H1 (cell line): ENCODE data around the gene NEDD4L. TPM values are rescaled to one million over a fixed set of nuclear protein-coding genes. Genes with fewer than 3 reads are reported as not detected.

ENCODE experiments used
- CTCF ChIA-PET: fragments of 300-600 bp; sonication (Branson Sonifier 250); formaldehyde crosslinking; loops from one replicate; lab custom pipeline; 2021; ENCODE audit not compliant: partially characterized antibody; lab: Charles Lee
- POLR2A ChIA-PET: fragments of 300-600 bp; sonication (Branson Sonifier 250); formaldehyde crosslinking; loops from one replicate; lab custom pipeline; 2021; ENCODE audit warnings: inconsistent platforms; ENCODE audit not compliant: partially characterized antibody; lab: Charles Lee
- DNase-seq, 2 experiments: peaks; one replicate each; pipeline versions ENCODE4 v3.0.0 to v3.0.0-alpha.2; 2010 to 2022; ENCODE audit warnings: low spot score in 2 of 2, low read depth in 1 of 2, mixed read lengths in 1 of 2
- FAIRE-seq: peaks from 2 replicates; lab custom pipeline; 2011; peaks lifted over from hg19 to GRCh38; lab: Jason Lieb, UNC
- H2AFZ ChIP-seq: 2 replicates; pipeline ENCODE4 v1.8.1; 2012; ENCODE audit warnings: low read length, inconsistent platforms
- H2AK5ac ChIP-seq: 2 replicates; pipeline ENCODE4 v1.6.1; 2013; ENCODE audit warnings: low read depth, low read length
- H2BK120ac ChIP-seq: replicated peaks from 2 replicates; pipeline ENCODE3; 2013; ENCODE audit warnings: low read depth, low read length, inconsistent platforms
- H2BK12ac ChIP-seq: 2 replicates; pipeline ENCODE4 v1.6.1; 2013; ENCODE audit warnings: low read depth, low read length
- H2BK15ac ChIP-seq: 2 replicates; pipeline ENCODE4 v1.6.1; 2013; ENCODE audit warnings: low read length
- H2BK20ac ChIP-seq: 2 replicates; pipeline ENCODE4 v1.6.1; 2013; ENCODE audit warnings: low read length
- H2BK5ac ChIP-seq: 2 replicates; pipeline ENCODE4 v1.6.1; 2013; ENCODE audit warnings: low read depth, low read length
- H3K14ac ChIP-seq: 2 replicates; pipeline ENCODE4 v1.6.1; 2013; ENCODE audit warnings: inconsistent platforms; ENCODE audit not compliant: insufficient read length
- H3K18ac ChIP-seq: 2 replicates; pipeline ENCODE4 v1.6.1; 2013; ENCODE audit warnings: low read length; ENCODE audit errors: extremely low read depth
- H3K23ac ChIP-seq: 2 replicates; pipeline ENCODE4 v1.6.1; 2013; ENCODE audit warnings: inconsistent platforms; ENCODE audit not compliant: insufficient read length
- H3K23me2 ChIP-seq: 2 replicates; pipeline ENCODE4 v1.6.1; 2013; ENCODE audit warnings: low read depth, low read length
- H3K27ac ChIP-seq: 2 replicates; pipeline ENCODE4 v1.6.1; 2011; ENCODE audit warnings: low read depth, low read length, inconsistent platforms
- H3K27me3 ChIP-seq, 4 experiments: replicated peaks in 1 of 4; 1 replicate in 1 of 4; 2 replicates in 3 of 4; pipeline versions ENCODE4 v1.6.1 to v1.8.1; 2011 to 2013; ENCODE audit warnings: low read length in 3 of 4, mild to moderate bottlenecking in 3 of 4, inconsistent platforms in 2 of 4, mixed read lengths in 2 of 4, moderate library complexity in 1 of 4; ENCODE audit not compliant: control insufficient read depth in 3 of 4, insufficient read depth in 3 of 4; ENCODE audit errors: extremely low read depth in 1 of 4
- H3K36me3 ChIP-seq, 4 experiments: 2 replicates each; pipeline versions ENCODE4 v1.6.1 to v1.8.1; 2011 to 2013; ENCODE audit warnings: mild to moderate bottlenecking in 4 of 4, low read length in 3 of 4, moderate library complexity in 2 of 4, control low read depth in 1 of 4, inconsistent platforms in 1 of 4; ENCODE audit not compliant: insufficient read depth in 4 of 4, control insufficient read depth in 2 of 4
- H3K4ac ChIP-seq: replicated peaks from 2 replicates; pipeline ENCODE3; 2013; ENCODE audit warnings: low read length, low read depth, mixed read lengths, inconsistent platforms; ENCODE audit not compliant: insufficient read length
- H3K4me1 ChIP-seq, 4 experiments: replicated peaks in 1 of 4; 1 replicate in 1 of 4; 2 replicates in 3 of 4; pipeline versions ENCODE4 v1.6.1 to v1.8.1; 2011 to 2013; ENCODE audit warnings: low read length in 3 of 4, inconsistent platforms in 2 of 4, mixed read lengths in 1 of 4; ENCODE audit not compliant: insufficient read depth in 4 of 4, control insufficient read depth in 3 of 4
- H3K4me2 ChIP-seq, 2 experiments: 2 replicates each; pipeline versions ENCODE4 v1.6.1 to v1.8.1; 2011 to 2013; ENCODE audit warnings: low read depth in 2 of 2, low read length in 2 of 2, control low read depth in 1 of 2, inconsistent platforms in 1 of 2, mild to moderate bottlenecking in 1 of 2; ENCODE audit not compliant: insufficient read depth in 1 of 2
- H3K4me3 ChIP-seq, 4 experiments: fragments of 200-600, 300-600 bp in 1 of 4; sonication (generic), shearing (Covaris generic), sonication (Bioruptor Twin) in 1 of 4; 2 replicates each; pipeline versions ENCODE4 v1.5.1 to v1.8.1; 2011 to 2016; ENCODE audit warnings: low read length in 4 of 4, low read depth in 3 of 4, control low read depth in 2 of 4, inconsistent platforms in 2 of 4, mild to moderate bottlenecking in 2 of 4, mixed read lengths in 1 of 4, moderate library complexity in 1 of 4; ENCODE audit not compliant: insufficient read depth in 2 of 4; ENCODE audit errors: extremely low read depth in 1 of 4
- H3K56ac ChIP-seq: replicated peaks from 2 replicates; pipeline ENCODE3; 2013; ENCODE audit warnings: low read depth, mild to moderate bottlenecking, mixed read lengths, low read length, inconsistent platforms; ENCODE audit not compliant: insufficient read length
- H3K79me1 ChIP-seq: 2 replicates; pipeline ENCODE4 v1.6.1; 2013; ENCODE audit warnings: low read depth, low read length, control low read depth
- H3K79me2 ChIP-seq, 2 experiments: 2 replicates each; pipeline versions ENCODE4 v1.6.1 to v1.8.1; 2012 to 2013; ENCODE audit warnings: low read length in 2 of 2, mild to moderate bottlenecking in 2 of 2, inconsistent platforms in 1 of 2; ENCODE audit not compliant: insufficient read depth in 2 of 2, control insufficient read depth in 1 of 2
- H3K9ac ChIP-seq, 4 experiments: replicated peaks in 1 of 4; 1 replicate in 1 of 4; 2 replicates in 3 of 4; pipeline versions ENCODE4 v1.6.1 to v1.8.1; 2011 to 2013; ENCODE audit warnings: low read depth in 3 of 4, low read length in 3 of 4, control low read depth in 2 of 4, mild to moderate bottlenecking in 2 of 4, moderate library complexity in 2 of 4, inconsistent platforms in 1 of 4; ENCODE audit errors: extremely low read depth in 1 of 4
- H3K9me3 ChIP-seq, 2 experiments: 2 replicates each; pipeline versions ENCODE4 v1.6.1 to v1.8.1; 2012 to 2013; ENCODE audit warnings: mild to moderate bottlenecking in 2 of 2, moderate library complexity in 2 of 2, control low read depth in 1 of 2, inconsistent platforms in 1 of 2, low read depth in 1 of 2, low read length in 1 of 2, mixed read lengths in 1 of 2; ENCODE audit not compliant: insufficient read depth in 2 of 2
- H4K20me1 ChIP-seq, 2 experiments: replicated peaks in 1 of 2; 2 replicates each; pipeline versions ENCODE3 to v1.8.1; 2011 to 2013; ENCODE audit warnings: inconsistent platforms in 2 of 2, low read length in 2 of 2, mild to moderate bottlenecking in 1 of 2; ENCODE audit not compliant: insufficient read depth in 2 of 2, control insufficient read depth in 1 of 2
- H4K5ac ChIP-seq: 2 replicates; pipeline ENCODE4 v1.6.1; 2013; ENCODE audit warnings: low read length, low read depth, mixed read lengths, inconsistent platforms; ENCODE audit not compliant: insufficient read length
- H4K8ac ChIP-seq: 2 replicates; pipeline ENCODE4 v1.8.0; 2013; ENCODE audit warnings: mild to moderate bottlenecking, moderate library complexity, low read length, inconsistent platforms; ENCODE audit not compliant: insufficient read depth; ENCODE audit errors: extremely low read depth
- H4K91ac ChIP-seq: replicated peaks from 2 replicates; pipeline ENCODE3; 2013; ENCODE audit warnings: low read length, mixed read lengths, inconsistent platforms; ENCODE audit not compliant: insufficient read length
- GABPA ChIP-seq: IDR thresholded peaks from 2 replicates; pipeline ENCODE4 v1.6.1; 2011; ENCODE audit warnings: mild to moderate bottlenecking, low read length, moderate library complexity, borderline replicate concordance; ENCODE audit not compliant: insufficient read depth
- SP4 ChIP-seq: IDR thresholded peaks from 2 replicates; pipeline ENCODE4 v1.6.1; 2012; ENCODE audit warnings: low read length, inconsistent platforms
- WGBS, 2 experiments: shearing (Covaris generic) in 1 of 2; methylation state at CpG; one replicate each; pipeline versions ENCODE4 v1.1.6 to v1.1.7; 2013 to 2015; ENCODE audit warnings: low lambda C conversion rate in 2 of 2, mixed read lengths in 2 of 2, inconsistent platforms in 1 of 2, low coverage in 1 of 2, missing lambda C conversion rate in 1 of 2; ENCODE audit not compliant: insufficient replicate concordance in 2 of 2, insufficient coverage in 1 of 2, insufficient read length in 1 of 2; ENCODE audit errors: extremely low coverage in 1 of 2, missing lambda C conversion rate in 1 of 2; 5-methylcytosine and 5-hydroxymethylcytosine counted together
- polyA plus RNA-seq, 7 experiments: library from polyadenylated mRNA; depleted of rRNA in 3 of 7; stranded (reverse) in 5 of 7; unstranded in 2 of 7; fragments of >200 nt in 5 of 7; fragments of 200-250 nt in 2 of 7; gene quantifications; 1 replicate in 5 of 7; 2 replicates in 1 of 7; 4 replicates in 1 of 7; pipeline versions ENCODE4 v1.2.1 to v1.2.3, GENCODE V29; 2011 to 2013; ENCODE audit warnings: missing spikeins in 2 of 7, mixed read lengths in 2 of 7
- total RNA-seq: library from RNA; stranded (reverse); fragmentation: NEBNext Ultra II Directional; extraction: Animal tissue kit (Norgen Biotek cat#: 25700); gene quantifications from 2 replicates; pipeline ENCODE4 v1.2.1, GENCODE V29; 2021

The NEDD4L gene
- total and polyA plus RNA-seq, 2 of the 8 experiments (the other 6 are each of a cell fraction or from before 2014, with no cell fraction given), result 37.3 to 69.8 TPM

- no peak overlapping the region for H2BK12ac ChIP-seq
- H2BK20ac ChIP-seq, result no peak overlapping the region
- ChIA-PET CTCF (interaction anchor here (0.6 to 1.7 kb wide), 7 partner anchors 12 to 56 kb away, joined by 3 to 7 read pairs (median 3); no protein-coding TSS in a partner anchor), POLR2A (interaction anchor here (0.9 kb wide), 1 partner anchor 34 kb away, joined by 3 read pairs; no protein-coding TSS in a partner anchor)
- no peak overlapping the region for H4K91ac ChIP-seq
- peaks cover 3 to 94% of the 10 kb centered on the region in 2 experiments for H3K79me2 ChIP-seq
- no peak overlapping the region for H3K14ac ChIP-seq
- peaks cover 0 to 11% of the 10 kb centered on the region in 2 experiments for H4K20me1 ChIP-seq
- H3K79me1 ChIP-seq, result peaks cover 5% of the 10 kb centered on the region; the same call in 1 of the 2 replicates
- H4K8ac ChIP-seq, result no peak overlapping the region
- FAIRE-seq (no peak), DNase-seq (no peak)
- H4K5ac ChIP-seq, result no peak overlapping the region
- H2BK120ac ChIP-seq, result no peak overlapping the region
- no peak overlapping the region for H2BK5ac ChIP-seq
- peaks cover 18 to 46% (median 38%) of the 10 kb centered on the region in 4 experiments for H3K4me1 ChIP-seq
- TF ChIP-seq SP4 (no peak), GABPA (no peak)
- H2AFZ ChIP-seq, result no peak overlapping the region
- no peak overlapping the region for H3K9ac ChIP-seq
- H3K56ac ChIP-seq, result no peak overlapping the region
- no peak overlapping the region for H3K4ac ChIP-seq
- H3K36me3 ChIP-seq, result no peaks in the 10 kb centered on the region
- 90% methylated on average over 6 of the region's 6 CpGs; no CpG with 5 or more reads in 1 of the 2 experiments for WGBS, 2 experiments
- no peak overlapping the region for H3K27ac ChIP-seq
- H2AK5ac ChIP-seq, result no peak overlapping the region
- no peak overlapping the region for H3K4me3 ChIP-seq
- H3K23me2 ChIP-seq, result no peaks in the 10 kb centered on the region
- H2BK15ac ChIP-seq, result no peak overlapping the region
- H3K18ac ChIP-seq, result no peak overlapping the region
- no peaks in the 10 kb centered on the region for H3K27me3 ChIP-seq
- no peak overlapping the region for H3K23ac ChIP-seq
- no peaks in the 10 kb centered on the region for H3K9me3 ChIP-seq
- no peak overlapping the region for H3K4me2 ChIP-seq
These were observed 181.1 kb downstream of the NEDD4L start for GRCh38 chr18:58225101-58225500.
